HUES48 (cell line): ENCODE results near the gene ALOXE3.

Experiments
- H3K27ac ChIP-seq: one replicate; pipeline ENCODE4 v1.7.0; 2013; ENCODE audit warnings: low read depth, low read length, inconsistent platforms
- H3K27me3 ChIP-seq: 2 replicates; pipeline ENCODE4 v1.6.1; 2013; ENCODE audit warnings: mild to moderate bottlenecking, low read length; ENCODE audit not compliant: control insufficient read depth, insufficient read depth
- H3K36me3 ChIP-seq: 2 replicates; pipeline ENCODE4 v1.6.1; 2013; ENCODE audit warnings: low read length; ENCODE audit not compliant: control insufficient read depth, insufficient read depth
- H3K4me1 ChIP-seq: 2 replicates; pipeline ENCODE4 v1.6.1; 2013; ENCODE audit warnings: mild to moderate bottlenecking, low read length; ENCODE audit not compliant: control insufficient read depth, insufficient read depth
- H3K4me3 ChIP-seq: 2 replicates; pipeline ENCODE4 v1.5.1; 2013; ENCODE audit warnings: mild to moderate bottlenecking, low read depth, low read length
- H3K9ac ChIP-seq: 2 replicates; pipeline ENCODE4 v1.6.1; 2013; ENCODE audit warnings: mild to moderate bottlenecking, low read depth, low read length, moderate library complexity
- H3K9me3 ChIP-seq: 2 replicates; pipeline ENCODE4 v1.6.1; 2013; ENCODE audit warnings: low read length; ENCODE audit not compliant: control insufficient read depth, insufficient read depth

ALOXE3 gene

DNA sequence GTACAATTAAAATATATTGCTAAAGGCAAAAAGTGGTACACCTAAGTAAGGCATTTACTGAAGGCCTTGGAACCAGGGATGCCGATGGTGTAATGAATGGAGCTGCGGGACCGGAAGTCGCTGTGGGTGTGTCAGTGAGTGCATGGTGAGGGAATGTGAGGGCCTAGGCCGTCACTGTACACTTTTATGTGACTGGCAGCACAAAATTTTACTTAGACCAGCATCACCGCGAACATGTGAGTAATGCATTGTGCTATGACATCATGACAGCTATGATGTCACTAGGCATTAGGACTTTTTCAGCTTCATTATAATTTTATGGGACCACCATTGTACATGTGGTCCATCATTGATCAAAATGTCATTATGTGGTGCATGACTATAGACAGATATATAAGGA, 64.7 kb downstream of the ALOXE3 start:
- Histone ChIP-seq H3K9me3 (no peaks in the 10 kb centered on the region), H3K9ac (no peak overlapping the region), H3K27ac (no peak overlapping the region), H3K27me3 (peaks cover 11% of the 10 kb centered on the region), H3K36me3 (no peaks in the 10 kb centered on the region), H3K4me3 (no peak overlapping the region), H3K4me1 (0 out of 2 replicates have a peak, but pooled peaks cover 4% of the 10 kb centered on the region)

DNA sequence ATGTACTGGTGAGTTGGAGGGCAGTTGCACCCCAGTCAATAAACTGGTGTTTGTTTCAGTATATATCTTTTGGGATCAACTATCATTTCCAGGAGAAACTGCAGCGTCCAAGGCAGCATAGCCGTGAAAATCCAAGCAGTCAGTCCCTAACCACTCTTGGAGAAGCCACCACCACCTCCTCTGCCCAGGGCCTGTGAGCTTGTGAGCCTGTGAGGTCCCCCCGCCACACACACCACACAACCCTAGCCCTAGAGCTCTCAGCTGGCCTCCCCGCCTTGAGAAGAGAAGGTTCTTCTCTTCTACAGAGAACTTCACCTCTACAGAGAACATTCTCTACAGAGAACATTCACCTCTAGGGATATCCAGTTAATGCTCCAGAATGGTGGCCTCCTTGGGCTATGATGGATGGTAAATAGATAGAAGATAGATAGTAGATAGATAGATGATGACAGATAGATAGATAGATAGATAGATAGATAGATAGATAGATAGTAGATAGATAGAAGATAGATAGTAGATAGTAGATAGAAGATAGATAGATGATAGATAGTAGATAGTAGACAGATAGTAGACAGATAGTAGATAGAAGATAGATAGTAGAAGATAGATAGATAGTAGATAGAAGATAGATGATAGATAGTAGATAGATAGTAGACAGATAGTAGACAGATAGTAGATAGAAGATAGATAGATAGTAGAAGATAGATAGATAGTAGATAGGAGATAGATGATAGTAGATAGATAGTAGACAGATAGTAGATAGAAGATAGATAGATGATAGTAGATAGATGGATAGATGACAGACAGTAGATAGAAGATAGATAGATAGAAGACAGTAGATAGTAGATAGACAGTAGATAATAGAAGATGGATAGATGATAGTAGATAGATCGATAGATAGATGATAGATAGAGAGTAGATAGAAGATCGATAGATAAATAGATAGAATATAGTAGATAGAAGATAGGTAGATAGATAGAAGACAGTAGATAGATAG, 65.8 kb downstream of the ALOXE3 start:
- no peak overlapping the region for H3K27ac ChIP-seq

DNA sequence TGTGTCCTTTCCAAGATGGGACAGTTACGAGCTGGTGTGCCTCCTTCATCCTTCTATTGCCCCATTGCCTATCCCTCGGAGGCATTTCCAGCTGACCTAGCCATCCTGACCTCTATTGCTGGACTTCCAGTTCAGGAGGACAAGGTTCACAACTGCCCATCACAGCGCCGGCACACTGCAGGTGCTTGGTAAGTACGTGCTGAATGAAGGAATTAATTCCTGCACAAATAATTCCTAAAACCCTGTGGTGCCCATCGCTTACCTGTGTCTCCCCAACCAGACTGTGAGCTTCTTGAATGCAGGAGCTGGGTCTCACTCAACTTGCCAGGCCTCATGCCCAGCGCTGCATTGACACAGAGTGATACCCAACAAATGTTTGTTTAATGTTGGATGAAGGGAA, 66.5 kb downstream of the ALOXE3 start:
- H3K4me1 ChIP-seq = no peaks in the 10 kb centered on the region
- no peaks in the 10 kb centered on the region for H3K36me3 ChIP-seq
- H3K4me3 ChIP-seq = no peak overlapping the region
- H3K27me3 ChIP-seq = peaks cover 4% of the 10 kb centered on the region
- H3K27ac ChIP-seq = no peak overlapping the region
- H3K9me3 ChIP-seq = no peaks in the 10 kb centered on the region
- no peak overlapping the region for H3K9ac ChIP-seq

More for the DNA sequence above, 65.8 kb downstream of the ALOXE3 start:
- Histone ChIP-seq H3K36me3 (no peaks in the 10 kb centered on the region), H3K4me3 (no peak overlapping the region), H3K4me1 (no peaks in the 10 kb centered on the region), H3K27me3 (peaks cover 11% of the 10 kb centered on the region), H3K9ac (no peak overlapping the region), H3K9me3 (no peaks in the 10 kb centered on the region)

DNA sequence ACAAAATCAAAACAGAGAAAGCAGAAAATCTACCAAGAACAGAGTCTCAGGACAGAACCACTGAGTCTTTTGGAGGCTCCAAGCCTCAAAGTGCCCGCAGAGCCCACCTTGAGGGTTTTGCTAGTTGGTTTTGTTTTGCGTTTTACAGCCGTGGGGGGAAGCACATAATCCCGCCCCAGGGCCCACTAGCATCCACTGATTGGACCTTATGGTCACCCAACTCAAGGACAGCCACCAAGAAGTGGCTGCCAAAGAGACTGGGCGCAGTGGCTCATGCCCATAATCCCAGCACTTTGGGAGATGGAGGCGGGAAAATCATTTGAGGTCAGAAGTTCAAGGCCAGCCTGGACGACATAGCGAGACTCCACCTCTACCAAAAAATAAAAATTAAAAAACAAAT, 69.6 kb downstream of the ALOXE3 start:
- H3K27ac ChIP-seq = no peak overlapping the region
- no peak overlapping the region for H3K9ac ChIP-seq
- no peak overlapping the region for H3K4me3 ChIP-seq
- H3K27me3 ChIP-seq = no peaks in the 10 kb centered on the region
- H3K36me3 ChIP-seq = no peaks in the 10 kb centered on the region
- H3K4me1 ChIP-seq = no peaks in the 10 kb centered on the region
- H3K9me3 ChIP-seq = no peaks in the 10 kb centered on the region

DNA sequence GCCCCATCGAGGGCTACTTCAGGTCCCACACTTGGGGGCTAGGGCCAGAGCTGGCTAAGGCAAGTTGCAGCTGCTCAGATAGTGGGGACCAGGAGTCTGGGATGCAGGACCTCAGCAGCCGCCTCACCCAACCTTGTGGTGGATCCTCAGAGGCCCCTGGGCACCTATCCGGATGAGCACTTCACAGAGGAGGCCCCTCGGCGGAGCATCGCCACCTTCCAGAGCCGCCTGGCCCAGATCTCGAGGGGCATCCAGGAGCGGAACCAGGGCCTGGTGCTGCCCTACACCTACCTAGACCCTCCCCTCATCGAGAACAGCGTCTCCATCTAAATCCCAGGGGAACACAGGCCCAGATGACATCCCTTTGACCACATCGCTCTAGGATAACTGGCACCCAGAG, 70.1 kb downstream of the ALOXE3 start:
- H3K9me3 ChIP-seq = no peaks in the 10 kb centered on the region
- H3K4me1 ChIP-seq = no peaks in the 10 kb centered on the region
- H3K36me3 ChIP-seq = no peaks in the 10 kb centered on the region
- H3K27ac ChIP-seq = no peak overlapping the region
- no peak overlapping the region for H3K4me3 ChIP-seq
- H3K27me3 ChIP-seq = no peaks in the 10 kb centered on the region
- H3K9ac ChIP-seq = no peak overlapping the region

DNA sequence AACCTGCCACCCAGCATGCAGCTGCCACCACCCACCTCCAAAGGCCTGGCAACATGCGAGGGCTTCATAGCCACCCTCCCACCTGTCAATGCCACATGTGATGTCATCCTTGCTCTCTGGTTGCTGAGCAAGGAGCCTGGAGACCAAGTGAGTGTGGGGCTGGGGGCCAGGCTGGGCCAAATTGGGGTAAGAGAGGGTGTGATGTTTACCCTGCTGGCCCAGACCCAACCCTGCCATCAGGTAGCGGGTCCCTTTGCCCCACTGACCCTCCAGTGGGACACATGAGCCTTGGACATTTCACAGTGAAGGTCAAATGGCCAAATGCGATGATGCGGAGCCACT, 70.6 kb downstream of the ALOXE3 start:
- H3K36me3 ChIP-seq = no peaks in the 10 kb centered on the region
- H3K9me3 ChIP-seq = no peaks in the 10 kb centered on the region
- no peak overlapping the region for H3K9ac ChIP-seq
- H3K27me3 ChIP-seq = no peaks in the 10 kb centered on the region
- H3K4me3 ChIP-seq = no peak overlapping the region
- H3K27ac ChIP-seq = no peak overlapping the region
- no peaks in the 10 kb centered on the region for H3K4me1 ChIP-seq

DNA sequence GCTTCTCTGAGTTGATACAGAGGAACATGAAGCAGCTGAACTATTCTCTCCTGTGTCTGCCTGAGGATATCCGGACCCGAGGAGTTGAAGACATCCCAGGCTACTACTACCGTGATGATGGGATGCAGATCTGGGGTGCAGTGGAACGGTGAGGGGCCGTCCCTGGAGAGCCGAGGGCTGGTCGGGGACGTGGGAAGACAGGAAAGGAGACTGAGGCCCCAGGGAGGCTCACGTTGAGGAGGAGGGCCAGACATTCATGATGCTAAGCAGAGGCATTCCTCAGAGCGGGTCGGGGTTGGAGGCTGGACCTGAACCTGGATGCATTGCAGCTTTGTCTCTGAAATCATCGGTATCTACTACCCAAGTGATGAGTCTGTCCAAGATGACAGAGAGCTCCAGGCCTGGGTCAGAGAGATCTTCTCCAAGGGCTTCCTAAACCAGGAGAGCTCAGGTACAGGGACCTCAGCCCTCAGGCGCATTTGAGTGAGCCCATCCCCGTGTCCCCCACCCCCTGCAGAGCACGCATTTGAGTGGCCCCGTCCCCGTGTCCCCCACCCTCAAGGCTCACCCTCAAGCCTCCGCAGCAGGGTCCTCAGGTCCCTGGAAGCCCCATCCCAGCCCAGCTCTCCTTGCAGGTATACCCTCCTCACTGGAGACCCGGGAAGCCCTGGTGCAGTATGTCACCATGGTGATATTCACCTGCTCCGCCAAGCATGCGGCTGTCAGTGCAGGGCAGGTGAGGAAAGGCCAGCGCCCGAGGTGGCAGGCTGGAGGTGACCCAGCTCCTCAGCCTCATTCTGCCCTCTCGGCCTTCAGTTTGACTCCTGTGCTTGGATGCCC, 71.2 kb downstream of the ALOXE3 start:
- H3K27me3 ChIP-seq = no peaks in the 10 kb centered on the region
- no peak overlapping the region for H3K4me3 ChIP-seq
- no peaks in the 10 kb centered on the region for H3K4me1 ChIP-seq
- no peak overlapping the region for H3K27ac ChIP-seq
- H3K9me3 ChIP-seq = no peaks in the 10 kb centered on the region
- H3K9ac ChIP-seq = no peak overlapping the region
- no peaks in the 10 kb centered on the region for H3K36me3 ChIP-seq

DNA sequence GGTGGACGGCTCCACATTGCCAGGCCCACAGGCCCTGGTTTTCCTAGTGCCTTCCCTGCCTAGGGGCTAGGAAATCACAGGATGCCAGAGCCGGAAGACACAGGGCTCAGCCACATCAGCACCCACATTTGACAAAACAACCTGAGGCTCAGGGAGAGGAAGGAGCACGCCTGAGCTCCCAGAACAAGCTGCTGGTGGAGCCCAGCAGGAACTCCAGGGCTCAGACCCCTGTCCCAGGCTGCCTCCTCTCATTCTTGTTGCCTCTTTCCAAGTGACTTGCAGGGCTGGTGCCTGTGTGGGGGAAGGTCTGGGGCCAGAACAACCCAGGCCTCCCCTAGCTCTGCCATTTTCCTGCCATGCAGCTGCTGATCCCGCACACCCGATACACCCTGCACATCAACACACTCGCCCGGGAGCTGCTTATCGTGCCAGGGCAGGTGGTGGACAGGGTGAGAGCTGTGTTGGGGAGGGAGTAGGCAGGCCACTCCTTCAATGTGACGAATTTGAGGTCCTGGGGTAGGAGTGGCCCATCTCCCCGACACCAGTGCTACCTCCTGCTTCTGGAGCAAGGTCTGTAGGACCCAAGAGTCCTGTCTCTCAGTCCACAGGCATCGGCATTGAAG, 71.9 kb downstream of the ALOXE3 start:
- no peaks in the 10 kb centered on the region for H3K27me3 ChIP-seq
- H3K36me3 ChIP-seq = no peaks in the 10 kb centered on the region
- H3K9me3 ChIP-seq = no peaks in the 10 kb centered on the region

More for the DNA sequence above, 71.9 kb downstream of the ALOXE3 start:
- H3K4me1 ChIP-seq = no peaks in the 10 kb centered on the region
- H3K9ac ChIP-seq = no peak overlapping the region
- no peak overlapping the region for H3K4me3 ChIP-seq
- H3K27ac ChIP-seq = no peak overlapping the region
